B cell (primary cell): ENCODE measurements around the gene LCN1. TPM values are rescaled to one million over a fixed set of nuclear protein-coding genes. Genes with fewer than 3 reads are reported as not detected.

ENCODE experiments used
- ATAC-seq: fragments of 200-7000 bp; cut with Tn5 transposase; one replicate; pipeline ENCODE4 v1.10.0; 2021; ENCODE audit warnings: low read depth, mild to moderate bottlenecking, moderate number of reproducible peaks, moderate library complexity
- CTCF ChIA-PET: fragments of 350-600 bp; sonication (Branson Sonifier 250); formaldehyde crosslinking; loops from one replicate; lab custom pipeline; 2021; ENCODE audit warnings: antibody characterized with exemption, inconsistent platforms; lab: Charles Lee
- POLR2A ChIA-PET: fragments of 350-600 bp; sonication (Branson Sonifier 250); formaldehyde crosslinking; loops from one replicate; lab custom pipeline; 2021; ENCODE audit warnings: antibody characterized with exemption; lab: Charles Lee
- DNase-seq: peaks from one replicate; pipeline ENCODE4 v3.0.0; 2013
- H2AFZ ChIP-seq: 2 replicates; pipeline ENCODE4 v1.6.1; 2012; ENCODE audit warnings: mild to moderate bottlenecking, low read depth, low read length; ENCODE audit not compliant: insufficient read depth, poor library complexity, severe bottlenecking
- H3K27ac ChIP-seq, 2 donors: 1 replicate in 1 of 2; 2 replicates in 1 of 2; pipeline ENCODE4 v1.5.1; 2012 to 2013; ENCODE audit warnings: low read length in 2 of 2, mild to moderate bottlenecking in 2 of 2, moderate library complexity in 1 of 2
- H3K27me3 ChIP-seq, 4 experiments: fragments of 200-600 bp in 1 of 4; sonication (generic) in 1 of 4; replicated peaks in 1 of 4; 1 replicate in 2 of 4; 2 replicates in 2 of 4; pipeline versions ENCODE4 v1.6.1 to v1.7.0; 2013 to 2016; ENCODE audit warnings: low read length in 3 of 4, mild to moderate bottlenecking in 2 of 4, mixed read lengths in 1 of 4, moderate library complexity in 1 of 4; ENCODE audit not compliant: insufficient read depth in 4 of 4, control insufficient read depth in 3 of 4; ENCODE audit errors: control extremely low read depth in 1 of 4
- H3K36me3 ChIP-seq, 2 experiments: replicated peaks in 1 of 2; 1 replicate in 1 of 2; 2 replicates in 1 of 2; pipeline versions ENCODE4 v1.6.1 to v1.7.1; 2013; ENCODE audit warnings: low read length in 1 of 2; ENCODE audit not compliant: insufficient read depth in 2 of 2, control insufficient read depth in 1 of 2; ENCODE audit errors: control extremely low read depth in 1 of 2, extremely low read depth in 1 of 2
- H3K4me1 ChIP-seq, 2 donors: fragments of 200-600 bp in 1 of 2; sonication (generic) in 1 of 2; 1 replicate in 1 of 2; 2 replicates in 1 of 2; pipeline versions ENCODE4 v1.5.1 to v1.6.1; 2013 to 2017; ENCODE audit warnings: low read length in 2 of 2; ENCODE audit not compliant: control insufficient read depth in 2 of 2, insufficient read depth in 2 of 2
- H3K4me2 ChIP-seq: replicated peaks from 2 replicates; pipeline ENCODE3; 2012; ENCODE audit warnings: mild to moderate bottlenecking, low read depth, low read length; ENCODE audit not compliant: poor library complexity, severe bottlenecking
- H3K4me3 ChIP-seq, 5 experiments: fragments of 200-600 bp in 1 of 5; sonication (generic) in 1 of 5; 1 replicate in 3 of 5; 2 replicates in 2 of 5; pipeline versions ENCODE4 v1.5.1 to v1.7.0; 2011 to 2016; ENCODE audit warnings: low read length in 4 of 5, mild to moderate bottlenecking in 4 of 5, low read depth in 2 of 5, control low read depth in 1 of 5, moderate library complexity in 1 of 5; ENCODE audit not compliant: insufficient read depth in 1 of 5; ENCODE audit errors: control extremely low read depth in 1 of 5, extremely low read depth in 1 of 5
- H3K79me2 ChIP-seq: fragments of 200-600 bp; sonication (generic); one replicate; pipeline ENCODE4 v1.6.0; 2016; ENCODE audit warnings: low read length; ENCODE audit not compliant: control insufficient read depth, insufficient read depth
- H3K9ac ChIP-seq: fragments of 200-600 bp; sonication (generic); 2 replicates; pipeline ENCODE4 v1.6.1; 2017; ENCODE audit warnings: mild to moderate bottlenecking, low read length, moderate library complexity
- H3K9me3 ChIP-seq, 3 donors: one replicate each; pipeline versions ENCODE4 v1.6.1 to v1.7.1; 2013; ENCODE audit warnings: low read length in 2 of 3; ENCODE audit not compliant: control insufficient read depth in 2 of 3, insufficient read depth in 1 of 3; ENCODE audit errors: control extremely low read depth in 1 of 3
- H4K20me1 ChIP-seq: 2 replicates; pipeline ENCODE4 v1.6.0; 2012; ENCODE audit warnings: mild to moderate bottlenecking, low read length; ENCODE audit not compliant: insufficient read depth, control insufficient read depth, poor library complexity, severe bottlenecking
- H3K27ac Mint-ChIP-seq: one replicate; pipeline ENCODE4 v1.8.0; 2021; ENCODE audit warnings: mixed read lengths
- H3K27me3 Mint-ChIP-seq: one replicate; pipeline ENCODE4 v1.8.0; 2021; ENCODE audit warnings: mixed read lengths
- H3K4me1 Mint-ChIP-seq: one replicate; pipeline ENCODE4 v1.8.0; 2021; ENCODE audit warnings: mixed read lengths
- H3K4me3 Mint-ChIP-seq: one replicate; pipeline ENCODE4 v1.8.0; 2021; ENCODE audit warnings: mixed read lengths
- H3K9me3 Mint-ChIP-seq: one replicate; pipeline ENCODE4 v1.8.0; 2022; ENCODE audit warnings: mixed read lengths; ENCODE audit not compliant: insufficient read depth
- EZH2 ChIP-seq: IDR thresholded peaks from 2 replicates; pipeline ENCODE4 v1.6.1; 2012; ENCODE audit warnings: borderline replicate concordance, low read depth, mild to moderate bottlenecking, moderate library complexity, low read length; ENCODE audit not compliant: insufficient read depth, poor library complexity, severe bottlenecking
- WGBS: methylation state at CpG from one replicate; pipeline ENCODE4 v1.1.5; 2013; ENCODE audit warnings: missing lambda C conversion rate; ENCODE audit not compliant: insufficient coverage; 5-methylcytosine and 5-hydroxymethylcytosine counted together
- intact Hi-C: fragments of 100-400 bp; cut with micrococcal nuclease; formaldehyde crosslinking; loops from one replicate; pipeline ENCODE4 v1.10.0; 2022
- polyA plus RNA-seq: library from polyadenylated mRNA; depleted of rRNA; stranded (reverse); fragments of >200 nt; gene quantifications from 2 replicates; pipeline ENCODE4 v1.2.3, GENCODE V29; 2012
- total RNA-seq, 2 donors: library from RNA; stranded (reverse); fragments of 120-200 nt in 1 of 2; gene quantifications; 1 replicate in 1 of 2; 2 replicates in 1 of 2; pipeline versions ENCODE4 v1.2.3 to v1.2.4, GENCODE V29; 2013 to 2022
- TF ChIP-seq, protein P1 (sequence below): fragments of 200-600 bp; IDR thresholded peaks from one replicate; pipeline ENCODE4 v1.8.0; 2022; ENCODE audit warnings: antibody characterized with exemption, mild to moderate bottlenecking

LCN1 gene
- total and polyA plus RNA-seq, 2 donors (not counting 1 experiment from before 2014, with no cell fraction given): not detected

- Mint-ChIP-seq H3K4me1 (no peaks in the 10 kb centered on the region), H3K27me3 (peaks cover 4% of the 10 kb centered on the region), H3K9me3 (no peaks in the 10 kb centered on the region), H3K4me3 (no peak overlapping the region), H3K27ac (no peak overlapping the region)
- Histone ChIP-seq H4K20me1 (no peaks in the 10 kb centered on the region), H3K9ac (no peak overlapping the region), H3K4me1 (no peaks in the 10 kb centered on the region), H3K36me3 (no peaks in the 10 kb centered on the region), H3K27ac (no peak overlapping the region), H3K79me2 (no peaks in the 10 kb centered on the region), H2AFZ (no peak overlapping the region), H3K27me3 (no peaks in the 10 kb centered on the region), H3K4me3 (no peak overlapping the region), H3K9me3 (peaks cover 0 to 8% (median 0%) of the 10 kb centered on the region in 3 donors), H3K4me2 (no peak overlapping the region)
- intact Hi-C loops: no loop called here
- TF ChIP-seq, protein P1, sequence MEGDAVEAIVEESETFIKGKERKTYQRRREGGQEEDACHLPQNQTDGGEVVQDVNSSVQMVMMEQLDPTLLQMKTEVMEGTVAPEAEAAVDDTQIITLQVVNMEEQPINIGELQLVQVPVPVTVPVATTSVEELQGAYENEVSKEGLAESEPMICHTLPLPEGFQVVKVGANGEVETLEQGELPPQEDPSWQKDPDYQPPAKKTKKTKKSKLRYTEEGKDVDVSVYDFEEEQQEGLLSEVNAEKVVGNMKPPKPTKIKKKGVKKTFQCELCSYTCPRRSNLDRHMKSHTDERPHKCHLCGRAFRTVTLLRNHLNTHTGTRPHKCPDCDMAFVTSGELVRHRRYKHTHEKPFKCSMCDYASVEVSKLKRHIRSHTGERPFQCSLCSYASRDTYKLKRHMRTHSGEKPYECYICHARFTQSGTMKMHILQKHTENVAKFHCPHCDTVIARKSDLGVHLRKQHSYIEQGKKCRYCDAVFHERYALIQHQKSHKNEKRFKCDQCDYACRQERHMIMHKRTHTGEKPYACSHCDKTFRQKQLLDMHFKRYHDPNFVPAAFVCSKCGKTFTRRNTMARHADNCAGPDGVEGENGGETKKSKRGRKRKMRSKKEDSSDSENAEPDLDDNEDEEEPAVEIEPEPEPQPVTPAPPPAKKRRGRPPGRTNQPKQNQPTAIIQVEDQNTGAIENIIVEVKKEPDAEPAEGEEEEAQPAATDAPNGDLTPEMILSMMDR: no peak
- no peak for TF ChIP-seq EZH2
- ChIA-PET CTCF (no interaction called here), POLR2A (no interaction called here)
- WGBS: 86% methylated on average over 19 of the region's 21 CpGs
- ATAC-seq: no peak
- no peak for DNase-seq
Observed at GRCh38 chr9:135523521-135524129, 2.4 kb downstream of the LCN1 start.

- Mint-ChIP-seq H3K27ac (no peak overlapping the region), H3K4me3 (no peak overlapping the region), H3K9me3 (no peaks in the 10 kb centered on the region), H3K4me1 (no peaks in the 10 kb centered on the region), H3K27me3 (peaks cover 4% of the 10 kb centered on the region)
- Histone ChIP-seq H3K27me3 (no peaks in the 10 kb centered on the region), H3K9me3 (peaks cover 0 to 8% (median 0%) of the 10 kb centered on the region in 3 donors), H2AFZ (no peak overlapping the region), H3K79me2 (no peaks in the 10 kb centered on the region), H3K27ac (no peak overlapping the region), H3K9ac (no peak overlapping the region), H3K4me3 (no peak overlapping the region), H3K4me1 (no peaks in the 10 kb centered on the region), H3K4me2 (no peak overlapping the region), H4K20me1 (no peaks in the 10 kb centered on the region), H3K36me3 (no peaks in the 10 kb centered on the region)
- ChIA-PET POLR2A (no interaction called here), CTCF (no interaction called here)
- TF ChIP-seq, protein P1: no peak
- TF ChIP-seq EZH2: no peak
- no peak for DNase-seq
- no peak for ATAC-seq
- intact Hi-C loops: no loop called here
- 85% methylated on average over 27 of the region's 27 CpGs for WGBS
Observed at GRCh38 chr9:135524130-135524861, 3.1 kb downstream of the LCN1 start.
